Mesothelial cell of epicardium (in vitro differentiated cells): ENCODE measurements around the gene SLC9A2. TPM values are rescaled to one million over a fixed set of nuclear protein-coding genes. Genes with fewer than 3 reads are reported as not detected.

Experiments used
- DNase-seq, 2 experiments: peaks; one replicate each; pipeline ENCODE4 v3.0.0; 2021; ENCODE audit warnings: low spot score in 2 of 2; ENCODE audit not compliant: unreplicated experiment in 2 of 2
- H3K27ac Mint-ChIP-seq: 2 replicates; pipeline ENCODE4 v1.8.0; 2021; ENCODE audit warnings: mixed read lengths
- H3K27me3 Mint-ChIP-seq: 2 replicates; pipeline ENCODE4 v1.8.0; 2021; ENCODE audit warnings: low read depth, mixed read lengths
- H3K36me3 Mint-ChIP-seq: 2 replicates; pipeline ENCODE4 v1.8.0; 2021; ENCODE audit warnings: mixed read lengths
- H3K4me1 Mint-ChIP-seq: 2 replicates; pipeline ENCODE4 v1.8.0; 2021; ENCODE audit warnings: mixed read lengths
- H3K4me3 Mint-ChIP-seq: 2 replicates; pipeline ENCODE4 v1.8.0; 2021; ENCODE audit warnings: mild to moderate bottlenecking, moderate library complexity, mixed read lengths
- H3K9me3 Mint-ChIP-seq: 2 replicates; pipeline ENCODE4 v1.8.0; 2021; ENCODE audit warnings: mixed read lengths
- CTCF ChIP-seq: fragments of 200-600 bp; sonication (generic); IDR thresholded peaks from one replicate; pipeline ENCODE4 v1.5.0; 2021; ENCODE audit warnings: antibody characterized with exemption; ENCODE audit not compliant: unreplicated experiment
- total RNA-seq: library from RNA; stranded (reverse); gene quantifications from 3 replicates; pipeline ENCODE4 v1.2.1, GENCODE V29; 2021

Gene SLC9A2
- total RNA-seq, 1 donor from 2014 or later, result 0.04 TPM

GRCh38 chr2:102636283-102636907, 17.0 kb downstream of the SLC9A2 start:
- no peaks in the 10 kb centered on the region for H3K36me3 Mint-ChIP-seq
- no peak overlapping the region for H3K4me3 Mint-ChIP-seq
- no peak for TF ChIP-seq CTCF
- no peak overlapping the region for H3K27ac Mint-ChIP-seq
- no peaks in the 10 kb centered on the region for H3K4me1 Mint-ChIP-seq
- H3K9me3 Mint-ChIP-seq, result no peaks in the 10 kb centered on the region
- peaks cover 46% of the 10 kb centered on the region for H3K27me3 Mint-ChIP-seq
- DNase-seq, result no peak

GRCh38 chr2:102637358-102637757, 18.0 kb downstream of the SLC9A2 start:
- Mint-ChIP-seq H3K36me3 (no peaks in the 10 kb centered on the region), H3K9me3 (no peaks in the 10 kb centered on the region), H3K4me3 (no peak overlapping the region), H3K4me1 (no peaks in the 10 kb centered on the region), H3K27ac (no peak overlapping the region), H3K27me3 (peaks cover 52% of the 10 kb centered on the region)
- DNase-seq, result no peak
- no peak for TF ChIP-seq CTCF

GRCh38 chr2:102639429-102639828, 20.1 kb downstream of the SLC9A2 start:
- DNase-seq, result no peak
- Mint-ChIP-seq H3K9me3 (no peaks in the 10 kb centered on the region), H3K27me3 (peaks cover 68% of the 10 kb centered on the region), H3K4me3 (no peak overlapping the region), H3K4me1 (no peaks in the 10 kb centered on the region), H3K27ac (no peak overlapping the region), H3K36me3 (no peaks in the 10 kb centered on the region)
- no peak for TF ChIP-seq CTCF

- Mint-ChIP-seq H3K27me3 (peaks cover 48% of the 10 kb centered on the region), H3K27ac (no peak overlapping the region), H3K9me3 (peaks cover 22% of the 10 kb centered on the region), H3K36me3 (no peaks in the 10 kb centered on the region), H3K4me1 (no peaks in the 10 kb centered on the region), H3K4me3 (no peak overlapping the region)
- no peak for DNase-seq
- TF ChIP-seq CTCF, result no peak
Observed at GRCh38 chr2:102652126-102652525, 32.8 kb downstream of the SLC9A2 start.

GRCh38 chr2:102657770-102658169, 38.4 kb downstream of the SLC9A2 start:
- Mint-ChIP-seq H3K27ac (no peak overlapping the region), H3K4me3 (no peak overlapping the region), H3K9me3 (no peaks in the 10 kb centered on the region), H3K36me3 (no peaks in the 10 kb centered on the region), H3K27me3 (peaks cover 15% of the 10 kb centered on the region), H3K4me1 (peaks cover 10% of the 10 kb centered on the region)
- TF ChIP-seq CTCF, result no peak
- no peak for DNase-seq

- no peaks in the 10 kb centered on the region for H3K36me3 Mint-ChIP-seq
- no peak for TF ChIP-seq CTCF
- DNase-seq, result no peak
Observed at GRCh38 chr2:102660070-102660469, 40.7 kb downstream of the SLC9A2 start.

More at GRCh38 chr2:102660070-102660469, 40.7 kb downstream of the SLC9A2 start:
- H3K9me3 Mint-ChIP-seq, result no peaks in the 10 kb centered on the region
- H3K27me3 Mint-ChIP-seq, result peaks cover 4% of the 10 kb centered on the region
- H3K27ac Mint-ChIP-seq, result no peak overlapping the region
- H3K4me1 Mint-ChIP-seq, result peaks cover 12% of the 10 kb centered on the region
- H3K4me3 Mint-ChIP-seq, result no peak overlapping the region
